Psoas muscle (tissue), 8 donors: ENCODE results near the gene ZNF143. TPM values are rescaled to one million over a fixed set of nuclear protein-coding genes. Genes with fewer than 3 reads are reported as not detected.
A peak's percentile ranks its signal among the peaks of the same experiment; 100 is the strongest.
"Not testable (repeated sequence)": the region's sequence is repeated elsewhere in the genome, so short reads cannot be mapped to it uniquely, and the experiment has no call there.

Experiments used
- ATAC-seq, 4 donors: fragments of 200-7000 bp; cut with Tn5 transposase; one replicate each; pipeline ENCODE4 v1.9.1; 2020; ENCODE audit warnings: moderate library complexity in 3 of 4, mild to moderate bottlenecking in 2 of 4
- DNase-seq, 2 donors: peaks; one replicate each; pipeline ENCODE4 v3.0.0-alpha.2; 2020
- H3K27ac ChIP-seq: fragments of 200-600 bp; one replicate; pipeline ENCODE4 v1.8.0; 2022
- H3K27me3 ChIP-seq, 3 donors: fragments of 200-600 bp in 1 of 3; one replicate each; pipeline versions ENCODE4 v1.6.1 to v1.8.0; 2013 to 2022; ENCODE audit warnings: low read length in 2 of 3, mild to moderate bottlenecking in 2 of 3, moderate library complexity in 1 of 3; ENCODE audit not compliant: insufficient read depth in 3 of 3
- H3K36me3 ChIP-seq, 2 donors: fragments of 200-600 bp in 1 of 2; one replicate each; pipeline versions ENCODE4 v1.6.1 to v1.8.0; 2013 to 2022; ENCODE audit warnings: low read depth in 1 of 2, mild to moderate bottlenecking in 1 of 2, moderate library complexity in 1 of 2; ENCODE audit not compliant: insufficient read depth in 1 of 2
- H3K4me1 ChIP-seq: fragments of 200-600 bp; one replicate; pipeline ENCODE4 v1.8.0; 2022
- H3K4me3 ChIP-seq: fragments of 200-600 bp; one replicate; pipeline ENCODE4 v1.8.0; 2022; ENCODE audit warnings: mild to moderate bottlenecking
- H3K9me3 ChIP-seq: fragments of 200-600 bp; one replicate; pipeline ENCODE4 v1.8.0; 2022
- WGBS, 3 donors: extraction: QIAGEN DNeasy Blood & Tissue Kit; methylation state at CpG; one replicate each; pipeline versions ENCODE4 v1.1.6 to v1.1.7; 2013; 5-methylcytosine and 5-hydroxymethylcytosine counted together
- intact Hi-C, 2 donors: fragments of 100-400 bp; cut with DNase I; formaldehyde crosslinking; loops; one replicate each; pipeline versions ENCODE4 v1.11.0 to v1.14.2; 2022
- polyA plus RNA-seq, 3 donors: library from polyadenylated mRNA; stranded (reverse); fragments of 200-250 nt; gene quantifications; one replicate each; pipeline ENCODE4 v1.2.3, GENCODE V29; 2013
- total RNA-seq, 4 donors: library from RNA; stranded (reverse); fragmentation: NEBNext Ultra II Directional in 2 of 4; extraction: Animal tissue kit (Norgen Biotek cat#: 25700) in 2 of 4; gene quantifications; one replicate each; pipeline versions ENCODE4 v1.2.1 to v1.2.4, GENCODE V29; 2021 to 2023
- TF ChIP-seq, protein P1 (sequence below): fragments of 200-600 bp; IDR thresholded peaks from one replicate; pipeline ENCODE4 v1.8.0; 2022; ENCODE audit warnings: antibody characterized with exemption
- donor health status: healthy with polysubstance abuse.
- donor health status: DM: no; HTN: no; CAD: no; lungs with moderate emphysema.
- donor health status: Bipolar disorder and iron deficiency.
- donor health status: healthy.
- donor health status: DM: yes; HTN: yes; CAD: no.
- donor health status: DM: no; HTN: no; CAD: no.
- donor health status: DM: no; HTN: no; CAD: no.
- donor health status: DM: yes; HTN: yes; CAD: no.

ZNF143 gene
- total and polyA plus RNA-seq, 7 donors, result 21.1 to 27.9 (median 24.4) TPM

- intact Hi-C loops, result loop anchor here in 1 of 2 donors (5.0 kb wide), 1 partner anchor 36 kb away; no protein-coding TSS in a partner anchor
- peaks cover 2 to 44% of the 10 kb centered on the region in 2 donors for H3K36me3 ChIP-seq
- WGBS, 3 donors, result 87 to 90% (median 89%) methylated on average over 9 of the region's 9 CpGs
- DNase-seq (no peak), ATAC-seq (peak in 1 of 4 donors; percentile 8)
- TF ChIP-seq, protein P1, sequence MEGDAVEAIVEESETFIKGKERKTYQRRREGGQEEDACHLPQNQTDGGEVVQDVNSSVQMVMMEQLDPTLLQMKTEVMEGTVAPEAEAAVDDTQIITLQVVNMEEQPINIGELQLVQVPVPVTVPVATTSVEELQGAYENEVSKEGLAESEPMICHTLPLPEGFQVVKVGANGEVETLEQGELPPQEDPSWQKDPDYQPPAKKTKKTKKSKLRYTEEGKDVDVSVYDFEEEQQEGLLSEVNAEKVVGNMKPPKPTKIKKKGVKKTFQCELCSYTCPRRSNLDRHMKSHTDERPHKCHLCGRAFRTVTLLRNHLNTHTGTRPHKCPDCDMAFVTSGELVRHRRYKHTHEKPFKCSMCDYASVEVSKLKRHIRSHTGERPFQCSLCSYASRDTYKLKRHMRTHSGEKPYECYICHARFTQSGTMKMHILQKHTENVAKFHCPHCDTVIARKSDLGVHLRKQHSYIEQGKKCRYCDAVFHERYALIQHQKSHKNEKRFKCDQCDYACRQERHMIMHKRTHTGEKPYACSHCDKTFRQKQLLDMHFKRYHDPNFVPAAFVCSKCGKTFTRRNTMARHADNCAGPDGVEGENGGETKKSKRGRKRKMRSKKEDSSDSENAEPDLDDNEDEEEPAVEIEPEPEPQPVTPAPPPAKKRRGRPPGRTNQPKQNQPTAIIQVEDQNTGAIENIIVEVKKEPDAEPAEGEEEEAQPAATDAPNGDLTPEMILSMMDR, result no peak
- no peak overlapping the region for H3K27ac ChIP-seq
- peaks cover 8% of the 10 kb centered on the region for H3K9me3 ChIP-seq
- H3K4me1 ChIP-seq, result no peaks in the 10 kb centered on the region
- H3K4me3 ChIP-seq, result no peak overlapping the region
- H3K27me3 ChIP-seq, result no peaks in the 10 kb centered on the region
Measured at GRCh38 chr11:9448576-9449352, 12.0 kb upstream of the ZNF143 start.

- DNase-seq, H3K4me3 ChIP-seq, H3K4me1 ChIP-seq, H3K27me3 ChIP-seq, H3K9me3 ChIP-seq, H3K27ac ChIP-seq, ATAC-seq, intact Hi-C loops: not testable (repeated sequence)
- peaks cover 0 to 12% of the 10 kb centered on the region in 2 donors for H3K36me3 ChIP-seq
- 88 to 89% (median 88%) methylated on average over 7 of the region's 7 CpGs for WGBS, 3 donors
Measured at GRCh38 chr11:9452023-9452422, 8.8 kb upstream of the ZNF143 start.

- intact Hi-C loops, result no loop called here
- Histone ChIP-seq H3K4me1 (no peaks in the 10 kb centered on the region), H3K27ac (no peak overlapping the region), H3K36me3 (no peaks in the 10 kb centered on the region), H3K27me3 (no peaks in the 10 kb centered on the region), H3K4me3 (no peak overlapping the region), H3K9me3 (peaks cover 8% of the 10 kb centered on the region)
- DNase-seq (no peak), ATAC-seq (no peak)
- TF ChIP-seq, protein P1, result no peak
- 92 to 94% (median 92%) methylated on average over 5 of the region's 5 CpGs for whole genome bisulfite sequencing, 3 donors
Measured at GRCh38 chr11:9455722-9456121, 5.1 kb upstream of the ZNF143 start.

DNA sequence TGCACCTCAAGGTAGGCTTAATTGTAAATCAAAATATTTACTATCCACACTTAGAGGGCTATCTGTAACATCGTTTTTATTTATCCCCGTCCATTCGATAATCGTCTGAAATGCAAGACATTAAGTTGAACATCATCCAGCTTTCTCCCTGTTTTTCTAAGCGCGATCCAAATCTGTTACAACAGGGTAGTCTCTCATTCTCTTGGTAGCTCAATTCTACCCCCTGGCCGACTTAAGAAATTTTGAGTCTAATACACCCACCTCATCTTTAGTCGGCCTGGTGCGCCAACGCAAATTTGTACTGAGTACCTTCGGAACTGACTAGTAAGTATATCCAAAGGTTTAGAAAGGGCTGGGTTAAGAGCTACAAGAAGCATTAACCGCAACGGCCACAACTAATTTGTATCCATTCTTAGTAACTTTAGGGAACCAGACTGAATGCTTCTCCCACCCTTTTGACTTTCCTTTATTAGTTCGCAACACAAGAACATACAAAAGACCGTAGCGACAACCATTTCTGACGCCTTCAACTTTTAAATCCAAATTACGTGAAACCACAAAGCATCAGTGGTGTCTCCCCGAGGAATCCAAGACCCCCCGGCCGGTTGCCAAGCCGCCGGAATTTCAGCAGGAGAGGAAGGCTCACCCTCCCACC lies 1.0 kb upstream of the ZNF143 start:
- Histone ChIP-seq H3K27me3 (no peaks in the 10 kb centered on the region), H3K27ac (peak overlapping the region; percentile 94), H3K36me3 (no peaks in the 10 kb centered on the region), H3K9me3 (no peaks in the 10 kb centered on the region), H3K4me3 (peak overlapping the region; percentile 79), H3K4me1 (peaks cover 14% of the 10 kb centered on the region)
- intact Hi-C loops, result no loop called here
- DNase-seq, result peak in 1 of 2 donors; percentile 60
- ATAC-seq, result peak in 1 of 4 donors; percentile 3
- TF ChIP-seq, protein P1, result no peak
- WGBS, 3 donors, result 0 to 2% (median 1%) methylated on average over 23 of the region's 23 CpGs

GRCh38 chr11:9461063-9461759 lies 399 bp downstream of the ZNF143 start:
- Histone ChIP-seq H3K36me3 (no peaks in the 10 kb centered on the region), H3K27ac (peak overlapping the region; percentile 98), H3K27me3 (no peaks in the 10 kb centered on the region), H3K4me1 (peaks cover 14% of the 10 kb centered on the region), H3K4me3 (peak overlapping the region; percentile 79), H3K9me3 (no peaks in the 10 kb centered on the region)
- intact Hi-C loops, result no loop called here
- ATAC-seq (peak; percentile 73 to 76 (median 75)), DNase-seq (peak; percentile 92 to 96)
- TF ChIP-seq, protein P1, result no peak
- WGBS, 3 donors, result 0% methylated on average over 47 to 57 of the region's 57 CpGs
